Measurements from ENCODE around the gene SMPDL3A. TPM values are rescaled to one million over a fixed set of nuclear protein-coding genes. Genes with fewer than 3 reads are reported as not detected.
A peak's percentile ranks its signal among the peaks of the same experiment; 100 is the strongest.

Gene SMPDL3A
- total and polyA plus RNA-seq, 2 of the 13 experiments (the other 11 are each of a cell fraction or from before 2014, with no cell fraction given): 7.8 to 17.3 TPM

- ATAC-seq: no peak
- no peak for FAIRE-seq
- Histone ChIP-seq H3K9ac (ENCODE audit: insufficient read depth, low read depth, low read length) (no peak overlapping the region), H3K4me3 (replicated peaks in 1 of 3; ENCODE audit: insufficient read depth in 1 of 3, low read depth in 2 of 3, low read length in 3 of 3) (no peak overlapping the region), H3K79me2 (ENCODE audit: insufficient read depth, low read length) (no peaks in the 10 kb centered on the region), H3K27me3 (ENCODE audit: control insufficient read depth in 1 of 2, insufficient read depth in 2 of 2, low read length in 2 of 2) (no peaks in the 10 kb centered on the region), H3K4me1 (ENCODE audit: insufficient read depth, low read length) (peaks cover 54% of the 10 kb centered on the region), H3K27ac (ENCODE audit: extremely low read length, insufficient read depth, low read length) (peak overlapping the region; percentile 50), H3K36me3 (replicated peaks in 1 of 2; ENCODE audit: control insufficient read depth in 1 of 2, insufficient read depth in 2 of 2, low read length in 2 of 2) (no peaks in the 10 kb centered on the region), H2AFZ (ENCODE audit: low read length) (no peak overlapping the region), H3K4me2 (ENCODE audit: low read depth, low read length) (no peak overlapping the region), H4K20me1 (ENCODE audit: insufficient read depth, low read length) (no peaks in the 10 kb centered on the region), H3K9me3 (ENCODE audit: low read length) (no peaks in the 10 kb centered on the region)
- WGBS (ENCODE audit: low lambda C conversion rate): 51% methylated on average over 1 of the region's 1 CpG
- DNase-seq (ENCODE audit: low spot score): no peak
- ChIA-PET CTCF (ENCODE audit: low intra/inter-chr PET ratio, low total read pairs) (no interaction called here), POLR2A (interaction anchor here (5.9 kb wide), 1 partner anchor 12 kb away, joined by 177 read pairs; the partner anchor contains the start of gene SMPDL3A)
- in situ Hi-C loops (cut with HindIII; ENCODE audit: extremely low pct_ligation_motif_present, low pct_unique_long_range_greater_than_20kb): no loop called here
- intact Hi-C loops (cut with micrococcal nuclease; ENCODE audit: unreplicated experiment): no loop called here
- no TSS peak for BruUV-seq (replicated peaks)
- TF ChIP-seq TAF15 (IDR thresholded peaks at IDR 0.05; ENCODE audit: low read depth, low read length, poor library complexity, severe bottlenecking) (no peak), MTF1 (CRISPR knock-in tag; IDR thresholded peaks at IDR 0.05) (no peak), SOX6 (IDR thresholded peaks at IDR 0.05) (no peak), SOX6 (CRISPR knock-in tag; IDR thresholded peaks at IDR 0.05) (0 out of 2 replicates have a peak, but pooled peaks have one; percentile 28), MEIS2 (CRISPR knock-in tag; IDR thresholded peaks at IDR 0.05) (no peak), PAWR (CRISPR knock-in tag; IDR thresholded peaks at IDR 0.05; ENCODE audit: borderline replicate concordance) (no peak), ZBTB25 (CRISPR knock-in tag; IDR thresholded peaks at IDR 0.05) (no peak), ETV5 (CRISPR knock-in tag; IDR thresholded peaks at IDR 0.05; ENCODE audit: borderline replicate concordance) (peak; percentile 53; the same call in 1 of the 2 replicates), AHDC1 (CRISPR knock-in tag; IDR thresholded peaks at IDR 0.05; ENCODE audit: borderline replicate concordance) (peak; percentile 61; the same call in 1 of the 2 replicates), MED1 (CRISPR knock-in tag; IDR thresholded peaks at IDR 0.05) (peak; percentile 77), ZNF431 (CRISPR knock-in tag; IDR thresholded peaks at IDR 0.05; ENCODE audit: borderline replicate concordance, low read depth) (no peak), ZNF710 (CRISPR knock-in tag; IDR thresholded peaks at IDR 0.05; ENCODE audit: borderline replicate concordance) (0 out of 2 replicates have a peak, but pooled peaks have one; percentile 32)
Observed at GRCh38 chr6:122801397-122801796, 12.3 kb downstream of the SMPDL3A start.
